ENCODE measurements around the gene TBC1D16.

DNA sequence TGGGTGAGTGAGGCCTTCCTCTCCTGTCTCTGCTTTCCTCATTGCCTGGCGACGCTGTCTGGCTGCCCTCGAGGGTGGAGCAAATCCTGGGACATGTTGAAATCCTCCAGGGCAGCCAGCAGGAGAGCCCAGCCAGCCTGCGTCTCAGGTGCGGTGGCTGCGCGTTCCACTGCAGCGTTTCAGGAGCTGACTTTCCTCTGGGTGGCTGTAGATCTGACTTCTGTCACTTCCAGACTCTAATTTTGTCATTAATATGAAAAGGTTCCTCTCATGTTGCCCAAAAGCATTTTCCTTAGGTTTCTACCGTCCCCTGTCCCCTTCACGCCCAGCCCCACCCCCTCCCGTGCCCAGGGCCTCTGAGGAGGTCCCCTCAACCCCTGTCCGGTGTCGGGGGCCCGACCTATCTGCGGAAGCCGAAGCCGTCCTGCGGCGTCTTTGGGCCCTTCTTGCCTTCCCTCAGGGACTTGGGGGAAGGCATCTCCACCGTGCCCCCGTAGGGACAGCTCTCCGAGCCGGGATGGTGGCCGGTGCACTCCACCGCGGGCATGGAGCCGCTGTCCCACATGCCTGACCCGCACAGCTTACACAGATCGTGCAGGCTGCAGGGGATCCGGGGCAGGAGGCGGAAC is 95.1 kb downstream of the TBC1D16 start:
- TF ChIP-seq, protein P1, sequence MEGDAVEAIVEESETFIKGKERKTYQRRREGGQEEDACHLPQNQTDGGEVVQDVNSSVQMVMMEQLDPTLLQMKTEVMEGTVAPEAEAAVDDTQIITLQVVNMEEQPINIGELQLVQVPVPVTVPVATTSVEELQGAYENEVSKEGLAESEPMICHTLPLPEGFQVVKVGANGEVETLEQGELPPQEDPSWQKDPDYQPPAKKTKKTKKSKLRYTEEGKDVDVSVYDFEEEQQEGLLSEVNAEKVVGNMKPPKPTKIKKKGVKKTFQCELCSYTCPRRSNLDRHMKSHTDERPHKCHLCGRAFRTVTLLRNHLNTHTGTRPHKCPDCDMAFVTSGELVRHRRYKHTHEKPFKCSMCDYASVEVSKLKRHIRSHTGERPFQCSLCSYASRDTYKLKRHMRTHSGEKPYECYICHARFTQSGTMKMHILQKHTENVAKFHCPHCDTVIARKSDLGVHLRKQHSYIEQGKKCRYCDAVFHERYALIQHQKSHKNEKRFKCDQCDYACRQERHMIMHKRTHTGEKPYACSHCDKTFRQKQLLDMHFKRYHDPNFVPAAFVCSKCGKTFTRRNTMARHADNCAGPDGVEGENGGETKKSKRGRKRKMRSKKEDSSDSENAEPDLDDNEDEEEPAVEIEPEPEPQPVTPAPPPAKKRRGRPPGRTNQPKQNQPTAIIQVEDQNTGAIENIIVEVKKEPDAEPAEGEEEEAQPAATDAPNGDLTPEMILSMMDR (IDR thresholded peaks at IDR 0.05): no peak
- TF ChIP-seq POLR2A (IDR thresholded peaks at IDR 0.05): no peak

All from Peyer's patch (tissue), 4 donors.